H1 (cell line): Measurements from ENCODE around the gene ASB3. TPM values are rescaled to one million over a fixed set of nuclear protein-coding genes. Genes with fewer than 3 reads are reported as not detected.

Experiments
- POU5F1 ChIP-seq: IDR thresholded peaks from 2 replicates; pipeline ENCODE4 v1.6.1; 2011; ENCODE audit warnings: low read depth, mild to moderate bottlenecking, low read length, moderate library complexity
- RAD21 ChIP-seq, 2 experiments: IDR thresholded peaks in 1 of 2; conservative IDR thresholded peaks in 1 of 2; 2 replicates each; pipeline ENCODE4 v1.6.1; 2011; ENCODE audit warnings: low read depth in 2 of 2, low read length in 2 of 2, improper control_type of control experiment in 1 of 2, inconsistent platforms in 1 of 2, mild to moderate bottlenecking in 1 of 2, moderate library complexity in 1 of 2
- polyA plus RNA-seq, 7 experiments: library from polyadenylated mRNA; depleted of rRNA in 3 of 7; stranded (reverse) in 5 of 7; unstranded in 2 of 7; fragments of >200 nt in 5 of 7; fragments of 200-250 nt in 2 of 7; gene quantifications; 1 replicate in 5 of 7; 2 replicates in 1 of 7; 4 replicates in 1 of 7; pipeline versions ENCODE4 v1.2.1 to v1.2.3, GENCODE V29; 2011 to 2013; ENCODE audit warnings: missing spikeins in 2 of 7, mixed read lengths in 2 of 7
- total RNA-seq: library from RNA; stranded (reverse); fragmentation: NEBNext Ultra II Directional; extraction: Animal tissue kit (Norgen Biotek cat#: 25700); gene quantifications from 2 replicates; pipeline ENCODE4 v1.2.1, GENCODE V29; 2021

ASB3 gene
- total and polyA plus RNA-seq, 2 of the 8 experiments (the other 6 are each of a cell fraction or from before 2014, with no cell fraction given) = 22.6 to 25.4 TPM

- no peak for TF ChIP-seq RAD21 (IDR thresholded peaks at IDR 0.05 in 1 of 2, conservative IDR thresholded peaks at IDR 0.05 in 1 of 2; ENCODE audit: low read depth in 2 of 2, low read length in 2 of 2)
- TF ChIP-seq POU5F1 = no peak
These were observed 77.8 kb downstream of the ASB3 start (continued) for GRCh38 chr2:53708988-53709387.
